ENCODE measurements around the gene SYNDIG1L. TPM values are rescaled to one million over a fixed set of nuclear protein-coding genes. Genes with fewer than 3 reads are reported as not detected.
"Not testable (repeated sequence)": the region's sequence is repeated elsewhere in the genome, so short reads cannot be mapped to it uniquely, and the experiment has no call there.

Gene SYNDIG1L
- total RNA-seq, 1 experiment from 2014 or later = not detected

GRCh38 chr14:74394549-74394948 is 31.5 kb downstream of the SYNDIG1L start:
- no peak overlapping the region for H2AFZ ChIP-seq (ENCODE audit: low read length)
- BruUV-seq (replicated peaks) = no TSS peak
- CTCF ChIA-PET = no interaction called here
- no peaks in the 10 kb centered on the region for H3F3A ChIP-seq (ENCODE audit: low read length, unreplicated experiment)
- H3K9me2 ChIP-seq (replicated peaks; ENCODE audit: low read length) = no peaks in the 10 kb centered on the region
- no peaks in the 10 kb centered on the region for H3K36me3 ChIP-seq (ENCODE audit: low read depth, low read length)
- H3K4me2 ChIP-seq (ENCODE audit: low read length) = no peak overlapping the region
- POLR2A ChIA-PET (ENCODE audit: unreplicated experiment) = interaction anchor here (0.6 kb wide), 1 partner anchor 13 kb away, joined by 5 read pairs; no protein-coding TSS in a partner anchor
- TF ChIP-seq EZH2 (IDR thresholded peaks at IDR 0.05; ENCODE audit: low read length, unreplicated experiment) = no peak
- no peak for TF ChIP-seq EZH2phosphoT487 (IDR thresholded peaks at IDR 0.05; ENCODE audit: borderline replicate concordance, low read length)
- no peak for TF ChIP-seq CTCF (conservative IDR thresholded peaks at IDR 0.05; ENCODE audit: low read depth, low read length)
- intact Hi-C loops (cut with micrococcal nuclease) = no loop called here
- H3K9ac ChIP-seq (ENCODE audit: low read length) = no peak overlapping the region
- peaks cover 51% of the 10 kb centered on the region for H3K27me3 ChIP-seq (ENCODE audit: low read length)
- H3K79me2 ChIP-seq (ENCODE audit: low read length) = no peaks in the 10 kb centered on the region
- no peak for DNase-seq
- no peak overlapping the region for H3K27ac ChIP-seq (ENCODE audit: low read length)
- no peaks in the 10 kb centered on the region for H4K20me1 ChIP-seq (ENCODE audit: low read length)
- ATAC-seq = peak; percentile 60
- no peaks in the 10 kb centered on the region for H3K4me1 ChIP-seq (ENCODE audit: insufficient read depth, low read length)
- H3K4me3 ChIP-seq (ENCODE audit: low read length) = no peak overlapping the region
- no peaks in the 10 kb centered on the region for H3K9me3 ChIP-seq (ENCODE audit: low read length)

GRCh38 chr14:74392616-74393570 is 33.1 kb downstream of the SYNDIG1L start:
- DNase-seq (no peak), ATAC-seq (no peak)
- ChIA-PET POLR2A (ENCODE audit: unreplicated experiment) (no interaction called here), CTCF (no interaction called here)
- TF ChIP-seq CTCF (conservative IDR thresholded peaks at IDR 0.05; ENCODE audit: low read depth, low read length) = no peak
- Histone ChIP-seq H2AFZ (ENCODE audit: low read length) (no peak overlapping the region), H3K4me3 (ENCODE audit: low read length) (no peak overlapping the region), H3K4me1 (ENCODE audit: insufficient read depth, low read length) (no peaks in the 10 kb centered on the region), H3K9me2 (replicated peaks; ENCODE audit: low read length) (no peaks in the 10 kb centered on the region), H3F3A (ENCODE audit: low read length, unreplicated experiment) (no peaks in the 10 kb centered on the region), H3K27ac (ENCODE audit: low read length) (no peak overlapping the region), H3K9me3 (ENCODE audit: low read length) (no peaks in the 10 kb centered on the region), H3K4me2 (ENCODE audit: low read length) (no peak overlapping the region), H3K27me3 (ENCODE audit: low read length) (peaks cover 44% of the 10 kb centered on the region), H3K9ac (ENCODE audit: low read length) (no peak overlapping the region), H4K20me1 (ENCODE audit: low read length) (no peaks in the 10 kb centered on the region), H3K79me2 (ENCODE audit: low read length) (no peaks in the 10 kb centered on the region), H3K36me3 (ENCODE audit: low read depth, low read length) (no peaks in the 10 kb centered on the region)
- no TSS peak for BruUV-seq (replicated peaks)
- intact Hi-C loops (cut with micrococcal nuclease) = no loop called here

- Histone ChIP-seq H3K4me2 (ENCODE audit: low read length) (no peak overlapping the region), H3K4me1 (ENCODE audit: insufficient read depth, low read length) (no peaks in the 10 kb centered on the region), H3K4me3 (ENCODE audit: low read length) (no peak overlapping the region), H3K36me3 (ENCODE audit: low read depth, low read length) (no peaks in the 10 kb centered on the region), H2AFZ (ENCODE audit: low read length) (no peak overlapping the region), H3K9me3 (ENCODE audit: low read length) (no peaks in the 10 kb centered on the region), H3F3A (ENCODE audit: low read length, unreplicated experiment) (no peaks in the 10 kb centered on the region), H3K79me2 (ENCODE audit: low read length) (no peaks in the 10 kb centered on the region), H3K27me3 (ENCODE audit: low read length) (peaks cover 46% of the 10 kb centered on the region), H4K20me1 (ENCODE audit: low read length) (no peaks in the 10 kb centered on the region), H3K27ac (ENCODE audit: low read length) (no peak overlapping the region), H3K9me2 (replicated peaks; ENCODE audit: low read length) (no peaks in the 10 kb centered on the region), H3K9ac (ENCODE audit: low read length) (no peak overlapping the region)
- intact Hi-C loops (cut with micrococcal nuclease) = no loop called here
- ChIA-PET CTCF (no interaction called here), POLR2A (ENCODE audit: unreplicated experiment) (no interaction called here)
- DNase-seq = no peak
- no peak for TF ChIP-seq CTCF (conservative IDR thresholded peaks at IDR 0.05; ENCODE audit: low read depth, low read length)
- TF ChIP-seq EZH2phosphoT487 (IDR thresholded peaks at IDR 0.05; ENCODE audit: borderline replicate concordance, low read length) = no peak
- no peak for TF ChIP-seq EZH2 (IDR thresholded peaks at IDR 0.05; ENCODE audit: low read length, unreplicated experiment)
- no TSS peak for BruUV-seq (replicated peaks)
- ATAC-seq = no peak
Measured at GRCh38 chr14:74391479-74391878, 34.5 kb downstream of the SYNDIG1L start.

GRCh38 chr14:74390505-74390904 is 35.5 kb downstream of the SYNDIG1L start:
- CTCF ChIA-PET; POLR2A ChIA-PET (ENCODE audit: unreplicated experiment); intact Hi-C loops (cut with micrococcal nuclease); H3K9me2 ChIP-seq (replicated peaks; ENCODE audit: low read length); H3K9me3 ChIP-seq (ENCODE audit: low read length); H3K27ac ChIP-seq (ENCODE audit: low read length); DNase-seq; H3K4me1 ChIP-seq (ENCODE audit: insufficient read depth, low read length); ATAC-seq; H4K20me1 ChIP-seq (ENCODE audit: low read length); H3K4me2 ChIP-seq (ENCODE audit: low read length); H3K4me3 ChIP-seq (ENCODE audit: low read length); H3K36me3 ChIP-seq (ENCODE audit: low read depth, low read length); H3K79me2 ChIP-seq (ENCODE audit: low read length); H3F3A ChIP-seq (ENCODE audit: low read length, unreplicated experiment); H3K9ac ChIP-seq (ENCODE audit: low read length); BruUV-seq (replicated peaks); H2AFZ ChIP-seq (ENCODE audit: low read length): not testable (repeated sequence)
- peaks cover 44% of the 10 kb centered on the region for H3K27me3 ChIP-seq (ENCODE audit: low read length)
